ENCODE measurements around the gene SHISAL2B. TPM values are rescaled to one million over a fixed set of nuclear protein-coding genes. Genes with fewer than 3 reads are reported as not detected.

Gene SHISAL2B
- total RNA-seq, 6 experiments from 2014 or later: not detected

DNA sequence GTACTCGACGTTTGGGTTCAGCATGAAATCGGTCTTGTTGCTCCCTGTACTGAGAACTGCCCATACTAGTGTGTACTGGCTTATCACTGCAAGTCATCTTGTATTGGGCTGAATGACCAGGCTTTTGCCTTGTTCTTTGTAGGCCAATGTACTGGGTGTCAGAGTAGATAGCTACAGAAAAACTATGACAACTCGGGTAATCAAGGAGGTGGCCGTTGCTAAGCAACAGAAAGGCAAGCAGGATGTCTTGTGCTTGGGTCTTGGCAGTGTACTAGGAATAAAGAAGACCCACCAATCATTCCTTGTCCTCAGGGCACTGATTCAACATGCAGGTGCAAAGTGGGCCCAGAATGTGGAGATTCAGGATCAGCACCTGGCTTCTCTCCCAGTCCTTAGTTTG, 11.9 kb upstream of the SHISAL2B start:
- no peak overlapping the region for H3K4me3 ChIP-seq
- H3K27ac ChIP-seq: no peak overlapping the region
- WGBS (ENCODE audit: insufficient coverage, low coverage, low lambda C conversion rate, missing lambda C conversion rate): 61% methylated on average over 5 of the region's 5 CpGs
- H3K27me3 ChIP-seq: no peaks in the 10 kb centered on the region
- no peaks in the 10 kb centered on the region for H3K4me1 ChIP-seq
- intact Hi-C loops (cut with DNase I): no loop called here
- DNase-seq (no peak), ATAC-seq (no peak)
- no peaks in the 10 kb centered on the region for H3K36me3 ChIP-seq
- H3K9me3 ChIP-seq: no peaks in the 10 kb centered on the region
- no peak for TF ChIP-seq POLR2A (IDR thresholded peaks at IDR 0.05)
- TF ChIP-seq, protein P1, sequence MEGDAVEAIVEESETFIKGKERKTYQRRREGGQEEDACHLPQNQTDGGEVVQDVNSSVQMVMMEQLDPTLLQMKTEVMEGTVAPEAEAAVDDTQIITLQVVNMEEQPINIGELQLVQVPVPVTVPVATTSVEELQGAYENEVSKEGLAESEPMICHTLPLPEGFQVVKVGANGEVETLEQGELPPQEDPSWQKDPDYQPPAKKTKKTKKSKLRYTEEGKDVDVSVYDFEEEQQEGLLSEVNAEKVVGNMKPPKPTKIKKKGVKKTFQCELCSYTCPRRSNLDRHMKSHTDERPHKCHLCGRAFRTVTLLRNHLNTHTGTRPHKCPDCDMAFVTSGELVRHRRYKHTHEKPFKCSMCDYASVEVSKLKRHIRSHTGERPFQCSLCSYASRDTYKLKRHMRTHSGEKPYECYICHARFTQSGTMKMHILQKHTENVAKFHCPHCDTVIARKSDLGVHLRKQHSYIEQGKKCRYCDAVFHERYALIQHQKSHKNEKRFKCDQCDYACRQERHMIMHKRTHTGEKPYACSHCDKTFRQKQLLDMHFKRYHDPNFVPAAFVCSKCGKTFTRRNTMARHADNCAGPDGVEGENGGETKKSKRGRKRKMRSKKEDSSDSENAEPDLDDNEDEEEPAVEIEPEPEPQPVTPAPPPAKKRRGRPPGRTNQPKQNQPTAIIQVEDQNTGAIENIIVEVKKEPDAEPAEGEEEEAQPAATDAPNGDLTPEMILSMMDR (IDR thresholded peaks at IDR 0.05): no peak

DNA sequence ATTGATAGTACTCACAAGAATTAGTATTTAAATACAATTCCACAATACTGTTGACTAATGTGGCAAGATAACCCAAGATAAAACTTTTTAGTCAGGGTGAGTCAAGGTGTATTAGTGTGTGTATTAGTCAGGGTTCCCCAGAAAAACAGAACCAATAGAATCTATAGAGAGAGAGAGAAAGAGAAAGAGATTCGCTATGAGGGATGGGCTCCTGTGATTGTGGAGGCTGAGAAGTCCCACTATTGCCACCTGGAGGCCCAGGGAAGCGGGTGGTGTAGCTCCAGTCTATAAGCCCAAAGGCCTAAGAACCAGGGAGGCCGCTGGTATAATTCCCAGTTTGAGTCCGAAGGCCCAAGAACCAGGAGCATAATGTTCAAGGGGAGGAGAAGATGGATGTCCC, 10.0 kb upstream of the SHISAL2B start:
- H3K27me3 ChIP-seq: no peaks in the 10 kb centered on the region

DNA sequence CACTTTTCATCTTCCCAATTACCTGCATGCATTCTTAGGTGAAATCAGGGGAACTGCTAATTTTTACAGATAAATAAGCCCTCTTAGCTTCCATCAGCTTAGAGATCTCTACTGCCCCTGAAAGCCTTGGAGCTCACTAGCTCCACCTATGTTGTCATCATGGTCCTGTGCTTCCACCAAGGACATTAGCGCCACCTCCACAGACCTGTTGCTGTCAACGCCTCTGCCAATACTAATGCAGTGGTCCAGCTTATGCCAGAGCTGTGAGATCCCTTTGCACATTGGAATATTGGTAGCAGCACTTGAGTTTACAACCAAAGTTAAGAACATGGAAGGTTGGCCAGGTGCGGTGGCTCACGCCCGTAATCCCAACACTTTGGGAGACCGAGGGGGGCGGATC, 7.7 kb upstream of the SHISAL2B start:
- Histone ChIP-seq H3K4me1 (no peaks in the 10 kb centered on the region), H3K4me3 (no peak overlapping the region), H3K27ac (no peak overlapping the region), H3K27me3 (no peaks in the 10 kb centered on the region), H3K9me3 (no peaks in the 10 kb centered on the region), H3K36me3 (no peaks in the 10 kb centered on the region)
- TF ChIP-seq, protein P1 (IDR thresholded peaks at IDR 0.05): no peak
- TF ChIP-seq POLR2A (IDR thresholded peaks at IDR 0.05): no peak
- intact Hi-C loops (cut with DNase I): no loop called here
- DNase-seq (no peak), ATAC-seq (no peak)
- WGBS (ENCODE audit: insufficient coverage, low coverage, low lambda C conversion rate, missing lambda C conversion rate): 92% methylated on average over 7 of the region's 7 CpGs

More for the DNA sequence above, 10.0 kb upstream of the SHISAL2B start:
- no peak for ATAC-seq
- Histone ChIP-seq H3K36me3 (no peaks in the 10 kb centered on the region), H3K4me1 (no peaks in the 10 kb centered on the region), H3K4me3 (no peak overlapping the region), H3K9me3 (no peaks in the 10 kb centered on the region), H3K27ac (no peak overlapping the region)
- TF ChIP-seq, protein P1 (IDR thresholded peaks at IDR 0.05): no peak
- no peak for TF ChIP-seq POLR2A (IDR thresholded peaks at IDR 0.05)
- intact Hi-C loops (cut with DNase I): no loop called here
- 89% methylated on average over 4 of the region's 4 CpGs for WGBS (ENCODE audit: insufficient coverage, low coverage, low lambda C conversion rate, missing lambda C conversion rate)
- DNase-seq: no peak

DNA sequence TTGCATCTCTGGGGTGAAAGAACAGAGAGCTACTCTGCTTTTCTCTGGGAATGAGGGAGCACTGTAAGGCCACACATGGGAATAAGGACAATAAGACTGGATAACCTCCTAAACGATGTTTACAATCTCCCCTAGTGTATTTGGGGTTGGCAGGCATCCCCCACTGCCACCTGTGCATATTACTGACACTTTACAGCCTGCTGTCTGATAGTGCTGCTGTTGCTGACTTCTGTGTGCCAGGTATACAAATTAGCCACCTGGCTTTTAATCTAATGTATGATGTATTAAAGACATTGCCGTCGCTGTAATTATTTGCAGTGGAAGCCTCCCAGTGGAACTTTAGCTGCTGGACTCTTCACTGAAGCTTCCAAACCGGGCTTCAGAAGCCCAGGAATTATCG, 4.4 kb upstream of the SHISAL2B start:
- no peak overlapping the region for H3K27ac ChIP-seq
- no peak overlapping the region for H3K4me3 ChIP-seq
- DNase-seq: no peak
- peaks cover 0 to 4% of the 10 kb centered on the region in 2 donors for H3K27me3 ChIP-seq
- no peaks in the 10 kb centered on the region for H3K9me3 ChIP-seq
- WGBS (ENCODE audit: insufficient coverage, low coverage, low lambda C conversion rate, missing lambda C conversion rate): 51% methylated on average over 3 of the region's 5 CpGs
- TF ChIP-seq, protein P1 (IDR thresholded peaks at IDR 0.05): no peak
- no peak for TF ChIP-seq POLR2A (IDR thresholded peaks at IDR 0.05)
- H3K4me1 ChIP-seq: peaks cover 0 to 8% (median 0%) of the 10 kb centered on the region in 4 donors
- no peaks in the 10 kb centered on the region for H3K36me3 ChIP-seq
- ATAC-seq: no peak
- intact Hi-C loops (cut with DNase I): no loop called here

DNA sequence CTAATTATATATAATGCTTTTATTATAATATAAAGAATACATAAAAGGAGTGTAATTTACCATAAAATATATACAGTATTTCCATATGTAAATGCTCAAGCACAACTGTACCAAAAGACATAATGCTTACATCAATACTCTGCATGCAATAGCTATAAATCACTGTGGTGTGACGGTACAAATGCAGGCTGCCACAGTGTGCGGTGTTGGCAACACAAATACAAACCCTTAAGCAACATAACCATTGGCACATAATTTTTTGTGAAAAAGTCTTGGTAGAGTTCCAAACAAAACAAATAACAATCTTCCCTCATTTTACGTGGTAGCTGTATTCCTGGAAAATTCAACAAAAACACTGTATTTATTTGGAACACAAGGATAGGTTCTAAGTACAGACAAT, 1.9 kb upstream of the SHISAL2B start:
- Histone ChIP-seq H3K36me3 (no peaks in the 10 kb centered on the region), H3K27me3 (peaks cover 0 to 7% of the 10 kb centered on the region in 2 donors), H3K9me3 (no peaks in the 10 kb centered on the region), H3K4me1 (peaks cover 0 to 8% (median 0%) of the 10 kb centered on the region in 4 donors), H3K27ac (no peak overlapping the region), H3K4me3 (no peak overlapping the region)
- 74% methylated on average over 3 of the region's 3 CpGs for whole genome bisulfite sequencing (ENCODE audit: insufficient coverage, low coverage, low lambda C conversion rate, missing lambda C conversion rate)
- TF ChIP-seq POLR2A (IDR thresholded peaks at IDR 0.05): no peak
- TF ChIP-seq, protein P1 (IDR thresholded peaks at IDR 0.05): no peak
- intact Hi-C loops (cut with DNase I): no loop called here
- ATAC-seq (no peak), DNase-seq (no peak)

Measured in right lobe of liver (tissue), 6 donors.